H1 (cell line): ENCODE results near the gene TOM1L2. TPM values are rescaled to one million over a fixed set of nuclear protein-coding genes. Genes with fewer than 3 reads are reported as not detected.

Source experiments
- CTCF ChIA-PET: fragments of 300-600 bp; sonication (Branson Sonifier 250); formaldehyde crosslinking; loops from one replicate; lab custom pipeline; 2021; ENCODE audit not compliant: partially characterized antibody; lab: Charles Lee
- POLR2A ChIA-PET: fragments of 300-600 bp; sonication (Branson Sonifier 250); formaldehyde crosslinking; loops from one replicate; lab custom pipeline; 2021; ENCODE audit warnings: inconsistent platforms; ENCODE audit not compliant: partially characterized antibody; lab: Charles Lee
- DNase-seq, 2 experiments: peaks; one replicate each; pipeline versions ENCODE4 v3.0.0 to v3.0.0-alpha.2; 2010 to 2022; ENCODE audit warnings: low spot score in 2 of 2, low read depth in 1 of 2, mixed read lengths in 1 of 2
- FAIRE-seq: peaks from 2 replicates; lab custom pipeline; 2011; peaks lifted over from hg19 to GRCh38; lab: Jason Lieb, UNC
- H2AFZ ChIP-seq: 2 replicates; pipeline ENCODE4 v1.8.1; 2012; ENCODE audit warnings: low read length, inconsistent platforms
- H2AK5ac ChIP-seq: 2 replicates; pipeline ENCODE4 v1.6.1; 2013; ENCODE audit warnings: low read depth, low read length
- H2BK120ac ChIP-seq: replicated peaks from 2 replicates; pipeline ENCODE3; 2013; ENCODE audit warnings: low read depth, low read length, inconsistent platforms
- H2BK12ac ChIP-seq: 2 replicates; pipeline ENCODE4 v1.6.1; 2013; ENCODE audit warnings: low read depth, low read length
- H2BK15ac ChIP-seq: 2 replicates; pipeline ENCODE4 v1.6.1; 2013; ENCODE audit warnings: low read length
- H2BK20ac ChIP-seq: 2 replicates; pipeline ENCODE4 v1.6.1; 2013; ENCODE audit warnings: low read length
- H2BK5ac ChIP-seq: 2 replicates; pipeline ENCODE4 v1.6.1; 2013; ENCODE audit warnings: low read depth, low read length
- H3K14ac ChIP-seq: 2 replicates; pipeline ENCODE4 v1.6.1; 2013; ENCODE audit warnings: inconsistent platforms; ENCODE audit not compliant: insufficient read length
- H3K18ac ChIP-seq: 2 replicates; pipeline ENCODE4 v1.6.1; 2013; ENCODE audit warnings: low read length; ENCODE audit errors: extremely low read depth
- H3K23ac ChIP-seq: 2 replicates; pipeline ENCODE4 v1.6.1; 2013; ENCODE audit warnings: inconsistent platforms; ENCODE audit not compliant: insufficient read length
- H3K23me2 ChIP-seq: 2 replicates; pipeline ENCODE4 v1.6.1; 2013; ENCODE audit warnings: low read depth, low read length
- H3K27ac ChIP-seq: 2 replicates; pipeline ENCODE4 v1.6.1; 2011; ENCODE audit warnings: low read depth, low read length, inconsistent platforms
- H3K27me3 ChIP-seq, 4 experiments: replicated peaks in 1 of 4; 1 replicate in 1 of 4; 2 replicates in 3 of 4; pipeline versions ENCODE4 v1.6.1 to v1.8.1; 2011 to 2013; ENCODE audit warnings: low read length in 3 of 4, mild to moderate bottlenecking in 3 of 4, inconsistent platforms in 2 of 4, mixed read lengths in 2 of 4, moderate library complexity in 1 of 4; ENCODE audit not compliant: control insufficient read depth in 3 of 4, insufficient read depth in 3 of 4; ENCODE audit errors: extremely low read depth in 1 of 4
- H3K36me3 ChIP-seq, 4 experiments: 2 replicates each; pipeline versions ENCODE4 v1.6.1 to v1.8.1; 2011 to 2013; ENCODE audit warnings: mild to moderate bottlenecking in 4 of 4, low read length in 3 of 4, moderate library complexity in 2 of 4, control low read depth in 1 of 4, inconsistent platforms in 1 of 4; ENCODE audit not compliant: insufficient read depth in 4 of 4, control insufficient read depth in 2 of 4
- H3K4ac ChIP-seq: replicated peaks from 2 replicates; pipeline ENCODE3; 2013; ENCODE audit warnings: low read length, low read depth, mixed read lengths, inconsistent platforms; ENCODE audit not compliant: insufficient read length
- H3K4me1 ChIP-seq, 4 experiments: replicated peaks in 1 of 4; 1 replicate in 1 of 4; 2 replicates in 3 of 4; pipeline versions ENCODE4 v1.6.1 to v1.8.1; 2011 to 2013; ENCODE audit warnings: low read length in 3 of 4, inconsistent platforms in 2 of 4, mixed read lengths in 1 of 4; ENCODE audit not compliant: insufficient read depth in 4 of 4, control insufficient read depth in 3 of 4
- H3K4me2 ChIP-seq, 2 experiments: 2 replicates each; pipeline versions ENCODE4 v1.6.1 to v1.8.1; 2011 to 2013; ENCODE audit warnings: low read depth in 2 of 2, low read length in 2 of 2, control low read depth in 1 of 2, inconsistent platforms in 1 of 2, mild to moderate bottlenecking in 1 of 2; ENCODE audit not compliant: insufficient read depth in 1 of 2
- H3K4me3 ChIP-seq, 4 experiments: fragments of 200-600, 300-600 bp in 1 of 4; sonication (generic), shearing (Covaris generic), sonication (Bioruptor Twin) in 1 of 4; 2 replicates each; pipeline versions ENCODE4 v1.5.1 to v1.8.1; 2011 to 2016; ENCODE audit warnings: low read length in 4 of 4, low read depth in 3 of 4, control low read depth in 2 of 4, inconsistent platforms in 2 of 4, mild to moderate bottlenecking in 2 of 4, mixed read lengths in 1 of 4, moderate library complexity in 1 of 4; ENCODE audit not compliant: insufficient read depth in 2 of 4; ENCODE audit errors: extremely low read depth in 1 of 4
- H3K56ac ChIP-seq: replicated peaks from 2 replicates; pipeline ENCODE3; 2013; ENCODE audit warnings: low read depth, mild to moderate bottlenecking, mixed read lengths, low read length, inconsistent platforms; ENCODE audit not compliant: insufficient read length
- H3K79me1 ChIP-seq: 2 replicates; pipeline ENCODE4 v1.6.1; 2013; ENCODE audit warnings: low read depth, low read length, control low read depth
- H3K79me2 ChIP-seq, 2 experiments: 2 replicates each; pipeline versions ENCODE4 v1.6.1 to v1.8.1; 2012 to 2013; ENCODE audit warnings: low read length in 2 of 2, mild to moderate bottlenecking in 2 of 2, inconsistent platforms in 1 of 2; ENCODE audit not compliant: insufficient read depth in 2 of 2, control insufficient read depth in 1 of 2
- H3K9ac ChIP-seq, 4 experiments: replicated peaks in 1 of 4; 1 replicate in 1 of 4; 2 replicates in 3 of 4; pipeline versions ENCODE4 v1.6.1 to v1.8.1; 2011 to 2013; ENCODE audit warnings: low read depth in 3 of 4, low read length in 3 of 4, control low read depth in 2 of 4, mild to moderate bottlenecking in 2 of 4, moderate library complexity in 2 of 4, inconsistent platforms in 1 of 4; ENCODE audit errors: extremely low read depth in 1 of 4
- H3K9me3 ChIP-seq, 2 experiments: 2 replicates each; pipeline versions ENCODE4 v1.6.1 to v1.8.1; 2012 to 2013; ENCODE audit warnings: mild to moderate bottlenecking in 2 of 2, moderate library complexity in 2 of 2, control low read depth in 1 of 2, inconsistent platforms in 1 of 2, low read depth in 1 of 2, low read length in 1 of 2, mixed read lengths in 1 of 2; ENCODE audit not compliant: insufficient read depth in 2 of 2
- H4K20me1 ChIP-seq, 2 experiments: replicated peaks in 1 of 2; 2 replicates each; pipeline versions ENCODE3 to v1.8.1; 2011 to 2013; ENCODE audit warnings: inconsistent platforms in 2 of 2, low read length in 2 of 2, mild to moderate bottlenecking in 1 of 2; ENCODE audit not compliant: insufficient read depth in 2 of 2, control insufficient read depth in 1 of 2
- H4K5ac ChIP-seq: 2 replicates; pipeline ENCODE4 v1.6.1; 2013; ENCODE audit warnings: low read length, low read depth, mixed read lengths, inconsistent platforms; ENCODE audit not compliant: insufficient read length
- H4K8ac ChIP-seq: 2 replicates; pipeline ENCODE4 v1.8.0; 2013; ENCODE audit warnings: mild to moderate bottlenecking, moderate library complexity, low read length, inconsistent platforms; ENCODE audit not compliant: insufficient read depth; ENCODE audit errors: extremely low read depth
- H4K91ac ChIP-seq: replicated peaks from 2 replicates; pipeline ENCODE3; 2013; ENCODE audit warnings: low read length, mixed read lengths, inconsistent platforms; ENCODE audit not compliant: insufficient read length
- BCL11A ChIP-seq, 2 experiments: IDR thresholded peaks; one replicate each; pipeline ENCODE4 v1.6.1; 2011; ENCODE audit warnings: low read depth in 2 of 2, low read length in 2 of 2, mild to moderate bottlenecking in 2 of 2
- BRCA1 ChIP-seq: IDR thresholded peaks from 2 replicates; pipeline ENCODE4 v1.6.1; 2012; ENCODE audit warnings: low read depth, low read length, improper control_type of control experiment
- CBX5 ChIP-seq: fragments of 300-800, 300-1000 bp; sonication (generic); IDR thresholded peaks from 2 replicates; pipeline ENCODE4 v1.7.1; 2016; ENCODE audit warnings: antibody characterized with exemption, low read length, low read depth
- EGR1 ChIP-seq: IDR thresholded peaks from 2 replicates; pipeline ENCODE4 v1.6.1; 2011; ENCODE audit warnings: low read depth, low read length, borderline replicate concordance
- NRF1 ChIP-seq: IDR thresholded peaks from 2 replicates; pipeline ENCODE4 v1.6.1; 2011; ENCODE audit warnings: mild to moderate bottlenecking, low read depth, low read length, improper control_type of control experiment
- POLR2A ChIP-seq, 2 experiments: IDR thresholded peaks; 1 replicate in 1 of 2; 2 replicates in 1 of 2; pipeline ENCODE4 v1.6.1; 2011; ENCODE audit warnings: low read depth in 2 of 2, low read length in 2 of 2, mild to moderate bottlenecking in 2 of 2; ENCODE audit errors: control extremely low read depth in 1 of 2
- POU5F1 ChIP-seq: IDR thresholded peaks from 2 replicates; pipeline ENCODE4 v1.6.1; 2011; ENCODE audit warnings: low read depth, mild to moderate bottlenecking, low read length, moderate library complexity
- WGBS, 2 experiments: shearing (Covaris generic) in 1 of 2; methylation state at CpG; one replicate each; pipeline versions ENCODE4 v1.1.6 to v1.1.7; 2013 to 2015; ENCODE audit warnings: low lambda C conversion rate in 2 of 2, mixed read lengths in 2 of 2, inconsistent platforms in 1 of 2, low coverage in 1 of 2, missing lambda C conversion rate in 1 of 2; ENCODE audit not compliant: insufficient replicate concordance in 2 of 2, insufficient coverage in 1 of 2, insufficient read length in 1 of 2; ENCODE audit errors: extremely low coverage in 1 of 2, missing lambda C conversion rate in 1 of 2; 5-methylcytosine and 5-hydroxymethylcytosine counted together
- polyA plus RNA-seq, 7 experiments: library from polyadenylated mRNA; depleted of rRNA in 3 of 7; stranded (reverse) in 5 of 7; unstranded in 2 of 7; fragments of >200 nt in 5 of 7; fragments of 200-250 nt in 2 of 7; gene quantifications; 1 replicate in 5 of 7; 2 replicates in 1 of 7; 4 replicates in 1 of 7; pipeline versions ENCODE4 v1.2.1 to v1.2.3, GENCODE V29; 2011 to 2013; ENCODE audit warnings: missing spikeins in 2 of 7, mixed read lengths in 2 of 7
- total RNA-seq: library from RNA; stranded (reverse); fragmentation: NEBNext Ultra II Directional; extraction: Animal tissue kit (Norgen Biotek cat#: 25700); gene quantifications from 2 replicates; pipeline ENCODE4 v1.2.1, GENCODE V29; 2021

The TOM1L2 gene
- total and polyA plus RNA-seq, 2 of the 8 experiments (the other 6 are each of a cell fraction or from before 2014, with no cell fraction given) = 2.0 to 3.4 TPM

DNA sequence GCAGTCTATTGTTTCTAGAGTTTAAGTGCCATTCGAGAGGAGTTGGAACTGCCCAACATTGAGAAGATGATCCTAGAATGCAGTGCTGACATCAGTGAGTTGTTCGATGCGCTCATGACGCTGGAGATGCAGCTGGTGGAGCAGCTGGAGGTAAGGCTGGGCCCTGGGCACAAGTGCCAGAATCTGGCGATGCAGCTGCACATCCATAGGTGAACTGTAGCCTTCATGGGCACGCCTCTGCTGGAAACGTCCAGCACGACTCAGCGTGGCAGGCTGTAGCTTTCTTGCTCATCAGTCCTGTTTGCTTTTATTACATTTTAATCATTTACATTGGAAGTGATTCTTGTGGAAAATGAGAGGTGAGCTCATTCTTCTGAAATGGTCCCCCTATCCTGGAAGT is 32.1 kb upstream of the TOM1L2 start:
- no peaks in the 10 kb centered on the region for H3K9me3 ChIP-seq
- no peak overlapping the region for H2BK12ac ChIP-seq
- no peak overlapping the region for H3K4me3 ChIP-seq
- no peak overlapping the region for H2AK5ac ChIP-seq
- DNase-seq (no peak), FAIRE-seq (no peak)
- no peak overlapping the region for H3K23ac ChIP-seq
- no peak overlapping the region for H3K56ac ChIP-seq
- H2BK15ac ChIP-seq = no peak overlapping the region
- H3K4me2 ChIP-seq = no peak overlapping the region
- no peaks in the 10 kb centered on the region; the same call in 1 of the 2 replicates for H3K23me2 ChIP-seq
- ChIA-PET POLR2A (no interaction called here), CTCF (interaction anchor here (0.8 to 7.8 kb wide), 20 partner anchors 7 to 132 kb away, joined by 3 to 49 read pairs (median 5); no protein-coding TSS in a partner anchor)
- no peak overlapping the region for H3K9ac ChIP-seq
- H3K4me1 ChIP-seq = peaks cover 0 to 7% (median 0%) of the 10 kb centered on the region in 4 experiments; a peak in 1 of 7 replicates
- H3K4ac ChIP-seq = no peak overlapping the region
- no peak overlapping the region for H3K27ac ChIP-seq
- no peak overlapping the region for H2BK5ac ChIP-seq
- no peak overlapping the region for H2BK120ac ChIP-seq
- 87% methylated on average over 9 of the region's 9 CpGs; no CpG with 5 or more reads in 1 of the 2 experiments for WGBS, 2 experiments
- no peak overlapping the region for H3K14ac ChIP-seq
- no peak overlapping the region for H3K18ac ChIP-seq
- no peak overlapping the region for H4K91ac ChIP-seq
- no peaks in the 10 kb centered on the region; the same call in 1 of the 2 replicates for H3K79me1 ChIP-seq
- peaks cover 0 to 10% of the 10 kb centered on the region in 2 experiments for H4K20me1 ChIP-seq
- TF ChIP-seq POU5F1 (no peak), NRF1 (no peak), BRCA1 (no peak), BCL11A (IDR thresholded peaks at IDR 0.05; ENCODE audit: low read depth in 2 of 2, low read length in 2 of 2) (no peak), EGR1 (no peak), POLR2A (IDR thresholded peaks at IDR 0.05; ENCODE audit: control extremely low read depth in 1 of 2, low read depth in 2 of 2, low read length in 2 of 2) (no peak), CBX5 (no peak)
- no peak overlapping the region for H4K5ac ChIP-seq
- H2AFZ ChIP-seq = no peak overlapping the region
- H3K27me3 ChIP-seq = no peaks in the 10 kb centered on the region
- H4K8ac ChIP-seq = no peak overlapping the region
- no peak overlapping the region for H2BK20ac ChIP-seq
- no peaks in the 10 kb centered on the region for H3K36me3 ChIP-seq
- no peaks in the 10 kb centered on the region for H3K79me2 ChIP-seq
